ENCODE results near the gene SH2D7.

SH2D7 gene

GRCh38 chr15:78105476-78106241 is 13.3 kb downstream of the SH2D7 start:
- no peak overlapping the region for H3K27ac ChIP-seq (replicated peaks)
- DNase-seq (ENCODE audit: low read depth in 1 of 2, low spot score in 1 of 2), result no peak
- no peaks in the 10 kb centered on the region for H3K27me3 ChIP-seq (ENCODE audit: insufficient read depth, poor library complexity, severe bottlenecking)
- no peak overlapping the region for H3K4me3 ChIP-seq (replicated peaks; ENCODE audit: insufficient read depth, low read length)
- TF ChIP-seq POLR2AphosphoS5 (IDR thresholded peaks at IDR 0.05; ENCODE audit: low read depth), result no peak
- TF ChIP-seq GABPA (IDR thresholded peaks at IDR 0.05; ENCODE audit: low read depth), result no peak
- no peak for TF ChIP-seq REST (IDR thresholded peaks at IDR 0.05; ENCODE audit: insufficient replicate concordance, low read depth)

GRCh38 chr15:78107471-78107870 is 15.1 kb downstream of the SH2D7 start:
- TF ChIP-seq CTCF (IDR thresholded peaks at IDR 0.05; ENCODE audit: insufficient read depth, low read length) (no peak), POLR2AphosphoS5 (IDR thresholded peaks at IDR 0.05; ENCODE audit: low read depth) (no peak), REST (IDR thresholded peaks at IDR 0.05; ENCODE audit: insufficient replicate concordance, low read depth) (no peak), SPI1 (IDR thresholded peaks at IDR 0.05; ENCODE audit: borderline replicate concordance, low read depth) (no peak), GABPA (IDR thresholded peaks at IDR 0.05; ENCODE audit: low read depth) (no peak)
- Histone ChIP-seq H3K27ac (replicated peaks) (no peak overlapping the region), H3K4me3 (replicated peaks; ENCODE audit: insufficient read depth, low read length) (no peak overlapping the region), H3K27me3 (ENCODE audit: insufficient read depth, poor library complexity, severe bottlenecking) (no peaks in the 10 kb centered on the region)
- DNase-seq (ENCODE audit: low read depth in 1 of 2, low spot score in 1 of 2), result no peak

DNA sequence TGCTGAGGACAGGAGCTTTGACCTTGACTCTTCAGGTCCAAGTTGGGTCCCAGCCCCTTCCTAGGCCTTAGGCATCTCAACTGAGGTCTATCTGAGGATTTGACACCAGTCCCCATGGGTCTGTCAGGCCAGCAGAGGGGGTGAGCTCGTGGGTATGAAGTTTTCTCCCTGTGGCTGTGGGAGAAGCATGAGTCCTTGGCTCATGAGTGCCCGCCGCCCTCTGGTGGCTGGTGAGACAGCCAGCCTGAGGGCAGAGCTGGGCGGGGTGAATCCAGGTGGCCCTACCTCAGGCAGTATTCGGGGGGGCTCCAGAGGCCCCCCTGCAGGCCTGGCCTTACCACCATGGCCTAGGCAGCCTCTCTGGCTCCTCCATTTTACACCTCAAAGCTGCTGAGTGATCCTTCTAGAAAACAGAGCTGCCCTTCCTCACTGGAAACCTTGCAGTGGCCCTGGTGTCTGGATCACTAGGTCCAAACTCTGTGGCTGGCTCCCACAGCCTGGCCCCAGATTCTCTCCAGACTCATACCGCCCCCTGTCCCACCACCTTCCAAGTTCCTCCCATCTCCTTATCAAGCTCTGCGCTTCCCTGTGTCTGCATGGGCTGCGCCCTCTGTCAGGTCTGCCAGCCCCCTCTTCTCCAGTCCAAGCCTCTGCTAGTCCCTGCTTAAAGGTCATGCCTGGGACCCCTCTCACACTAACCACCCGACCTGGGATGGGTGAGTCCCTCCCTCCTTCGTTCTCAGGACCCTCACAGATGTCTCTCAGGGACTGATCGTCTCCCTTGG is 16.1 kb downstream of the SH2D7 start:
- no peak for TF ChIP-seq REST (IDR thresholded peaks at IDR 0.05; ENCODE audit: insufficient replicate concordance, low read depth)
- TF ChIP-seq SPI1 (IDR thresholded peaks at IDR 0.05; ENCODE audit: borderline replicate concordance, low read depth), result no peak
- no peak for TF ChIP-seq GABPA (IDR thresholded peaks at IDR 0.05; ENCODE audit: low read depth)
- TF ChIP-seq CTCF (IDR thresholded peaks at IDR 0.05; ENCODE audit: insufficient read depth, low read length), result peak; percentile 82
- no peak for TF ChIP-seq POLR2AphosphoS5 (IDR thresholded peaks at IDR 0.05; ENCODE audit: low read depth)
- H3K27me3 ChIP-seq (ENCODE audit: insufficient read depth, poor library complexity, severe bottlenecking), result no peaks in the 10 kb centered on the region

More for the DNA sequence above, 16.1 kb downstream of the SH2D7 start:
- Histone ChIP-seq H3K4me3 (replicated peaks; ENCODE audit: insufficient read depth, low read length) (no peak overlapping the region), H3K27ac (replicated peaks) (no peak overlapping the region)
- peak; percentile 63 to 91 for DNase-seq (ENCODE audit: low read depth in 1 of 2, low spot score in 1 of 2)

Data from HL-60 (cell line).